Retina (tissue), 1 donor: Measurements from ENCODE around the gene FOXD2.

Experiments
- DNase-seq: peaks from one replicate; pipeline ENCODE4 v3.0.0-alpha.2; 2016

The FOXD2 gene

GRCh38 chr1:47437447-47438164 is at the start of gene FOXD2:
FOXD2 (plus strand) TSS chr1:47438044; CDS start chr1:47438136, 92 bp downstream.
- peak; percentile 95 for DNase-seq

DNA sequence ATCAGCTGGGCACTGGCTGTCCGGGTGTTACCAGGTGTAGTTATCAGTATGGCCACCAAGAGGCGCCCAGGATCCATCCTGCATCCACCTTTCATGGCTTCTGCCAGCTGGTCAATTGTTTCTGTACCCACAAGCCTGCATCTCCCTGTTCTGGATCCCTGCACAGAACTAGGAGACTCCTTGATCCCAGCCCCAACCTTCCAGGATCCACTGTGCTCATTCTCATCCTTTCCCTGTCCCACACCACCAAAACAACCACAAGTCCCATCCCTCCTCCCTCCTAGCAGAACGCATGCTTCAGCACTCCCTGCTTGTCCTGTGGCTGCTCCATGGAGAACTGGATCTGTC is 49.0 kb upstream of the FOXD2 start:
- DNase-seq, result peak; percentile 77

GRCh38 chr1:47389731-47390130 is 48.1 kb upstream of the FOXD2 start:
- DNase-seq, result no peak

DNA sequence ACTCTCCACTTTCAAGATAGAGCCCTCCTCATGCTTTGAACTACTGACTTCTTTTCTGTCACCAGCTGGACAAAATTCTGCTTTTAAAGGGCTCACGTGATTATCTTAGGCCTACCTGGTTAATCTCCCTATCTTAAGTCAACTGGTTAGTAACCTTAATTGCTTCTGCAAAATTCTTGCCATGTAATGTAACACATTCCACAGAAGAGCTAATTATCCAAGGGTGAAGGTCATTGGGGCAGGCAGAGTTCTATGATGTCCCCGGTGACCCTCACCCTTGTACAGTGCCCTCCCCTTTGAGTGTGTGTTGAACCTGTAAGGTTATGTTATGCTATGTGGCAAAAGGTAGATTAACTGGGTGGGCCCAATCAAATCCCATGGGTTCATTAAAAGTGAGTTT is 47.0 kb upstream of the FOXD2 start:
- no peak for DNase-seq

- DNase-seq, result no peak
These were observed 44.7 kb upstream of the FOXD2 start for GRCh38 chr1:47393141-47393540.

DNA sequence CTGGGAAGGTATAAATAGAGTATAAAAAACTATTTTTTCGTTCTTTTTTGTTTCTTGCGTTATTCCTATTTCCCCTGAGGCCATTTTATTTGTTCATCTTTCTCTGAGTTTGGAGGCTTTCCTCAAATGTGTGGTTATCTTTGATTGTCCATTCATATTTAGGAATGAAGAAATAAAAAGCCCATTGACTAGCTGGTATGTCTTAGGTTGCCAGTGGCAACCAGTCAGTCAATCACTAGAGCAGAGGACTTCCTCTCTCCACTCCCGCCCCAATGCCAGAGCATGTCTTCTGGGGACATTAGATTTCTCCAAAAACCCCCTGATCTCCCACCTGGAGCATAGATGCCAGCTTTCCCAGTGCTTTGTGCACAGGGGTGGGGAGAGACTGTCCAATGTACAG is 42.4 kb upstream of the FOXD2 start:
- no peak for DNase-seq

DNA sequence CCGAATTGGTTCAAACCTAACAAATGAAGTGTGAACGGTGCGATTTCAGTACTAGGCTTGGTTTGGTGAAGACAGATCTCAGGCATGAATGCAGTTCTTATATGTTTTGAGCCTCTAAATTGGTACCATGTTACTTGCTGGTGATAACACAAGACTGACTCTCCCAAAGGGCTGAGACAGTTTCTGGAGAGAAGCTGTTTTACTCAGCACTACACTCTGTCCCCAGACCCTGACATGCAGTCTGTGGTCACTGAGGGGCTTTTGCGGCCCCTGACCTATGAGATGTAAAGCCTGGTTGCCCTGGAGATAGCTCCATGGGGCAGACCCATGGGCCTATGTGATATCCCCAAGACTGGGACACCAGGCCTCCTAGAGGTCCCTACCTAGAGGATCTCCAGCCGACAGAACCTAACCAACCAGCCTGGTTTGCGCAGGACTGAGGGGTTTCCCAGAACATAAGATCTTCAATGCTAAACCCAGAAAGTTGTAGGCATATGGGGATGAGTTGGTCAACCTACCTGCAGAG is 41.1 kb upstream of the FOXD2 start:
- DNase-seq, result no peak

DNA sequence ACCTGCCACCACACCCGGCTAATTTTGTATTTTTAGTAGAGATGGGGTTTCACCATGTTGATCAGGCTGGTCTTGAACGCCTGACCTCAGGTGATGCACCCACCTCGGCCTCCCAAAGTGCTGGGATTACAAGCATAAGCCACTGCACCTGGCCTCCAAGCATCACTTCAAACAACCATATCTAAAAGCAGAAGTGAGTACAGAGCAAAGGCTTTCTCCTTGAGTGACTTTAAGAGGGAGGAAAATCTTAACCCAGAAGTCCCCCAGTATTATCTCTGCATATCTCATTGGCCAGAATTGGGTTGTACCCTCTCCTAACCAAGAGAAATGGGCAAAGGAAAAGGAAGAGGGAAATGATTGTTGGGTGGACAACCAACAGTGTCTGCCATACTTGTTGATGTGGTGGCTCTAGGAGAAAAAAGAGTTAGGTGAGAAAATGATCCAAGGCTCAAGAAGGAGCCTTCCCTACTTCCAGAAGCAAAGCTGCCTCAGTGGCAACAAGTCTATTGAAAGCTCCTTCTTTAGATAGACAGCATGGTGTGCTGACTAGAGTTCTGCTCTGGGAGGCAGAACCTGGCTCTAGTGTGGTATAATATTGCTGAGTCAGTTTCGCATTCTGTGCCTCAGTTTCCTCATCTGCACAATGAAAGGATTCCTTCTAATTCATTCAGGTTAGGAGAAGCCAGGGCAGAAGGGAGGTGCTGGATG is 38.6 kb upstream of the FOXD2 start:
- no peak for DNase-seq

GRCh38 chr1:47399846-47400155 is 38.0 kb upstream of the FOXD2 start:
- DNase-seq, result no peak

GRCh38 chr1:47401761-47402160 is 36.1 kb upstream of the FOXD2 start:
- no peak for DNase-seq

- no peak for DNase-seq
These were observed 35.3 kb upstream of the FOXD2 start for GRCh38 chr1:47402591-47402990.

DNA sequence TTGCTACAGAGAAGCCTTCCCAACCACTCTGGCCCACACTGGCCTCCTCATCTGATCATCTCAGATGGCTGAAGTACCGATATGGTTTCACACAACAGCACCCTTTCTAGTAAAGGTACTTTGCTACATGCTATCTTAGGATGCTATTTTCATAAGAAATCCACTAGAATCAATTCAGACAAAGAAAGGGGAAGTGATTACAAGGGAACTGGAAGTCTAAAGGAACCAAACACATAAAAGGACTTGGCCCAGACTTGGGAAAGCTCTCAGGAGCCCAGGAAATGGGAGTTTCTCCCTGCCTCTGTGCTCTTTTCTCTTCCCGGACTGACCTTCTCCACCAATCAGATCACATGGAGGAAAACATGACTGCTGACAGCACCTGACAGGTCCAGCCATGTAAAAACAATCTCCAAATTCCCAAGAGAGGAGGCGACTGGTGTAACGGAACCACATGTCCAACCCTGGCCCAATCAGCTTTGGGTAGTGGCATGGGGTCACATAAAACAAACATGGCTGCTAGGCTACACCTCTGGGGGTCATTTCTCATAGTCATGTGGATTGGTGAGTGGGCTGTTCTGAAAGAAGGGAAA is 34.4 kb upstream of the FOXD2 start:
- peak; percentile 58 for DNase-seq

DNA sequence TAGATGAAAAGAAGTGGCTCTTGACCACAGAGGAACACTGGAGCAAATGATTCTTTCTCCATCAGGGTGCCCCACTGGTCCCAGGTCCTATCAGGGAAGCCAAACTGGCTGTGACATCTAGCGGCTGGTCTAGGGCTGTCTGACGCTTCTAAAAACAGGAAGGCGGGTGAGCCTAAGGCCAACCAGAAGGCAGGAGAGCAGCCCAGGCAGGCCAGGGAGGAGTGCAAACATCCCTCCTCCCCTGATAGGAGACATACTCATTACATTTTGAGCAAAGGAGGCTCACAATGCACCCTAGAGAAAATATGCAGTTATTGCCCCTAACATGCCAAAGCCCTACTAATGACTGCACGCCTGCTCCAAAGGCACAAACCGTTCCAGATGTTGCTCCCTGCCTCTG is 32.1 kb upstream of the FOXD2 start:
- no peak for DNase-seq

DNA sequence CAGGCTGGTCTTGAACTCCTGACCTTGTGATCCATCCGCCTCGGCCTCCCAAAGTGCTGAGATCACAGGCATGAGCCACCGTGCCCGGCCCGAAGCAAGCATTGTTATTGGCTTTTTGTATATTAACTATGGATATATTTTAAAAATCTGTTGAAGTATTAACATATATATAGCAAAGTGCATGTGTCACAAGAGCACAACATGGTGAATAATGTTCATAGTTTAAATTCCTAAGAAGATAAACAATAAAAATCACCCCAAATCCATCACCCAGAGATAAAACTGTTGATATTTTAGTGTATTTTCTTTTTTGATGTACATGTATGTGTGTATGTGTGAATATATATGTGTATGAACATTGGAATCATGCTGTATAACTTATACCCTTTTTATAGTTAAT is 30.9 kb upstream of the FOXD2 start:
- DNase-seq, result no peak

GRCh38 chr1:47407481-47407880 is 30.4 kb upstream of the FOXD2 start:
- no peak for DNase-seq

DNA sequence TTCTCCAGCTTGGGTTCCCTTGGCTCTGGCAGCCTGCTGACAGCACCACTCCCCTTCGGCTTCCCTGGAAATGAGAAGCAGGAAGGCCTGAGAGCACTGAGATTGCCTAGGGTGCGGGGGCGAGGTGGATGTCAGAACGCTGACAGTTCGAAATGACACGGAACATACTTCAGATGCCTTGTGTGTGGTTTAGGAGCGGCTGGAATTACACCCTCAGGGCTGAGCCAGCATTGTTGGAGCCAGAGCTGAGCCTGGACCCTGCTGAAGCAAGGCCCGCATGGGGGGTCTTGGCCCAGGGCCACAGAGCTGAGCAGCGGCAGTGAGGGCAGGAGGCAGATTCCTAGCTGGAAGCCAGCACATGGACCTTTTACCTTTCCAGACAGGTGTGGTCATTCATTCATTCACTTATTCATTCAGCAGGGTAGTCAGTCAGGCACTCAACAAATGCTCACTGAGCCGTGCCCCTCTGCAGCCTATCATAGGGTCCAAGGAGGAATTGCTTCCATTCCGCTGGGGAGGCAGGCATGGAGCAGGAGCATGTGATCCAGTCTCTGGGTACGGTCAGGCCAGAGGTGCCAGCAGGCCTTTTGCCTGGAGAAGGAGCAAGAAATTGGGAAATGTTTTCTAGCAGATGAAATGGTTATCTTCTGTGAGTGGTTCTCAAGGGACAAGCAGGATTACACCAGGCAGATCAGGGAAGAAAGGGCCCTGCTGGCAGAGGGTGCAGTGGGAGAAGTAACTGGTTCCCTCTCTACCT is 28.4 kb upstream of the FOXD2 start:
- no peak for DNase-seq

DNA sequence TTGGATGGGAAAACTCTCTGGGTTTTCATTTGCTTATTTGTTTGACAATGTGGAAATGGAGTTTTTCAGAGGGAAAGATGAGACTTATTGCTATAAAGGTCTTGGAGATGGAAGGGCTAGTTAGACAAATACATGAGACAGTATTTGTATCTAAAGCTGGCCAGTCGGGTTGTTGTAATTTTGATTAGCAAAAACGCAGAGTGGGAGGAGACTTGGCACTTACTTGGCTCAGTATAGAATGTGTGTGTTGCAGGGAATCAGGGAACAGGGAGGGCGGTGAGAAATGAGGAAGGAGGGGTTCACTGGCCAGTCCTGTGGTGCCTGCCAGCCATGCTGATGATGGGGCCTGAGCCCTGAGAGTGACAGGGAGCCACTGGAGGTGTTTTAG is 27.8 kb upstream of the FOXD2 start:
- no peak for DNase-seq

DNA sequence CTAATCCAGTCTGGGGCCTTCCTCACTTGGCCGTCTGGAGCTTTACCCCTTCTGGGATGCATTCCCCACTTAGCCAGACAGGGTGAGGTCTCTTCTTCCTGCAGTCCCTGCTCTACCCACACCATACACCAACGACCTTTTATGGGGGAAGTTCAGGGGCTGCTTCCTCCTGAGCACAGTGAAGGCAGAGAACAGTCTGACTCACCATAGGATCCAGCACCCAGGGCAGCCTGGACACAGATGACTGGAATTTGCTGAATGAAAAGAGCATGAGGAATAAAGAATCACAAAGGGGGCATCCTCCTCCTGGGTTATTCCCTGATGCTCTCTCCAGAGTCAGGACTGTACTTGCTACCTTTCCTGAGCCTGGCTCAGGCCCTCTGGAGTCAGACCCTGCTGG is 26.4 kb upstream of the FOXD2 start:
- DNase-seq, result no peak

DNA sequence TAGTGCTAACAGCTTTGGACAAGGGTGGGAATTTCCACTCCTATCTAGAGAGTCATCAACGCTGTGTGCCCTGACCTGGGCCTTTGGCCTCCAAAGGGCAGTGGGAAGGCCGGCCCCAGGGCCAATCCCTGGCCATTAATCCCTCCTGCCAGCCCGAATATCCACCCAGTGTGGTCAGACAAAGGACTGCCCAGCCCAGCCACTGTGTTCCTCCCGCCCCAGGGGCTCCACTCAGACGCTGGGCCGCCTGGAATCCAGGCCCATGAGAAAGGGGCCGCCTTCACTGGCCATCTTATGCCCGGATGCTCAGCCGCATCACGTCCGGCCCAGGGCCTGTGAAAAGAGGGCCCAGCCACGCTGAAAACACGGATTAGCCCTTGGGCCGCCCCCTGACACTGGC is 25.4 kb upstream of the FOXD2 start:
- no peak for DNase-seq

DNA sequence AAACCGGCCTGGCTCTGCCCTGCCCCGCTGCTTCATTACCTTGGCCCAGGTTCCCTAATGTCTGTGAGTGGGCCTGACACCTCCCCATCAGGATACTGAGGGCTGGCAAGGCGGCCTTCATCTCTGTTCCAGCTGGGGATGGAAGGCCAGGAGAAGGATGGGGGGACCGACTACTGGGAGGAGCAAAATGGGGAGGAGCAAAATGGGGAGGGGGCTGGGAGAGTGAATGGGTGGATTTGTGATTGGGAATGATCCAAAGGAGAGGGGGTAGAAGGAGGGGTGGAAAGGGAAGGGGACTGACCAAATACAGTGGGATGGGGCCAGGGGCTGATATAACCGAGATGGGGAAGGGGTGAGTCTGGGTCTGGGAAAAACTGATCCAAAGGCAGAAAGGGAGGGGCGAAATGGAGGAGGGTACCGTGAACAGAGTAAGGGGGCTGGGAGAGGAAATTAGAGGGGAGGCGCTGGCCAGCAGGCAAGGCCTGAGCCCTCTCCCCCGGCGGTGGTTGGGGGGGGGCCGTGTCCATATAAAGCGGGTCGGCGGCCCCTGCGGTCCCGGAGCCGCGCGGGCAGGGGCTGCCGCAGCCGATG is 22.0 kb upstream of the FOXD2 start, which contains the start of gene FOXE3:
Gene FOXE3 (plus strand): TSS at position 558 of the 591 bp plus-strand sequence. CDS start 31 bp downstream, at position 589.
- DNase-seq, result no peak

GRCh38 chr1:47416319-47417169 is 21.3 kb upstream of the FOXD2 start:
- peak; percentile 71 for DNase-seq
